Activated CD4-positive, alpha-beta T cell treated with anti-CD3 and anti-CD28 coated beads for 4 hours (primary cell): ENCODE results near the gene AAK1.
"Not testable (repeated sequence)": the region's sequence is repeated elsewhere in the genome, so short reads cannot be mapped to it uniquely, and the experiment has no call there.

Source experiments
- DNase-seq, 2 donors: peaks; one replicate each; pipeline ENCODE4 v3.0.0-alpha.2; 2020

The AAK1 gene

GRCh38 chr2:69567157-69567908, 76.2 kb downstream of the AAK1 start:
- DNase-seq, result no peak

DNA sequence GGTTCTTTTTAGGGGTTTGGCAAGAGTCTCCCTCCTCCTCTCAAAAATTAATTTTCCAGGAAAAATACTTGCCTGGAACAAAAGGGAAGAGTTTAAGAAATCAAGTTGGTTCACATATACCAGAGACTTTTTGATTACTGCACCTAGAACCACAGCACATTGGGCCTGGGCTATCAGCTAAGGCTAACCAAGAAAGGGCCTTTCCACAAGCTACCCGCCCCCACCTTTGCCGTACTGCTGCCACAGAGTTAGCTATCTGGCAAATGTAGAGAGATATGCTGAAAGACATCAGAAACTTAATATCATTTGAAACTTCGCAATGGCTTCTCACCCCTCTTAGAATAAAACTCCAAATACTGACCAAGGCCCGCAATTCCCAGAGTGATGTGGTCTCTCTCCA, 76.9 kb downstream of the AAK1 start:
- no peak for DNase-seq

DNA sequence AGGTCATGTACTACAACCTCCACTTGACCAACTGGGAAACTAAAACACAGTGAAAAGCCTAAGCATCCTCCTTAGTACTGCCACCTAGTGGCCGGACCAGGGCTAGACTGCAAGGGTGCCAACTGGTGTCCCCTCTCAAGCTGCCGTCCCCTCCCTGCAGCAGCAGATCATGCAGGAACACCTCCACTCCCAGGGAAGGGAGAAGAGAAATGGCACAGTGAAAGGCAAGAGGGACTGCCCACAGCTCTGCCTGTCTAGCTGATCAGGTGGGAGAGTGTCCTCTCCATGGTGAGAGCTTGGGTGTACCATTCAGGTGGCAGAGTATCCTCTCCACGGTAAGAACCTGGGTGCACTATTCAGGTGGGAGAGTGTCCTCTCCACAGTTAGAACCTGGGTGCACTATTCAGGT, 78.1 kb downstream of the AAK1 start:
- DNase-seq, result peak; percentile 64 to 73

- DNase-seq, result no peak
Measured at GRCh38 chr2:69564604-69565003, 78.9 kb downstream of the AAK1 start.

GRCh38 chr2:69563021-69563420, 80.5 kb downstream of the AAK1 start:
- DNase-seq, result no peak

- DNase-seq, result no peak
Measured at GRCh38 chr2:69561101-69561500, 82.4 kb downstream of the AAK1 start.

- DNase-seq, result no peak
Measured at GRCh38 chr2:69560147-69560482, 83.4 kb downstream of the AAK1 start.

- DNase-seq, result no peak
Measured at GRCh38 chr2:69559442-69560146, 83.9 kb downstream of the AAK1 start.

GRCh38 chr2:69556008-69556407, 87.5 kb downstream of the AAK1 start:
- no peak for DNase-seq

GRCh38 chr2:69554981-69555380, 88.6 kb downstream of the AAK1 start:
- no peak for DNase-seq

DNA sequence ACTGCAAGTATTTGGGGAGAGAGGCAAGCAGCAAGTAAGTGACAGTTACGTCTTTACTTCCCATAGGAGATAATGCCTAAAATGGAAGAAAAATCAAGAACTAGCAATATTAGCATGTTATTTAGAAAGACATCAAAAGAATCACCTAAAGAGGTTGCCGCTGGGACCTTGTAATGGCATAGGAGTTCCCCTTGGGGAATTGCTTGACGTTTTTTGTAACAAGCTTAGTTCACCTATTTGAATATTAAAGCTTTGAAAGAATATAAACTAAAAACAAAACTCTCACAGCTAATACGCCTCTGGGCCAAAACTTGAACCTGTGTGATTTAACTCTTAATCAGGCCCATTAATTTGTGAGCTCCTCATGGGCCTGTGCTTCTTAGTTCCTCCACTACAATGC, 89.0 kb downstream of the AAK1 start:
- no peak for DNase-seq

DNA sequence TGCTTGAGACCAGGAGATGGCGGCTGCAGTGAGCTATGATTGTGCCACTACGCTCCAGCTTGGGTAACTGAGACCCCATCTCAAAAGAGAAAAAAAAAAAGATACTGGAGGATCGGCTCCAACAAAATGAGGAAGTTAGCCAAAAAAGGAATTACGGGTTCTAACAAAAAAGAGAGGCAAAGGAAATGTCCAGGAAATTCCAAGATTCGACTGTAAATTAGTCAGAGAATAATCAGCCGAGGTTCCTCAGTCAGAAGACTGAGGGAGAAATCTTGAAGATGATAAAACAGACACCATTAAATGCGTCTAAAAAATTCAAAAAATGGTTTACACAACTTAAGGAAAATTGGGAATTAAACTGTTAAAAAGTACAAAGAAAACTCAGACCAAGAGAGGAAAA, 89.5 kb downstream of the AAK1 start:
- no peak for DNase-seq

DNA sequence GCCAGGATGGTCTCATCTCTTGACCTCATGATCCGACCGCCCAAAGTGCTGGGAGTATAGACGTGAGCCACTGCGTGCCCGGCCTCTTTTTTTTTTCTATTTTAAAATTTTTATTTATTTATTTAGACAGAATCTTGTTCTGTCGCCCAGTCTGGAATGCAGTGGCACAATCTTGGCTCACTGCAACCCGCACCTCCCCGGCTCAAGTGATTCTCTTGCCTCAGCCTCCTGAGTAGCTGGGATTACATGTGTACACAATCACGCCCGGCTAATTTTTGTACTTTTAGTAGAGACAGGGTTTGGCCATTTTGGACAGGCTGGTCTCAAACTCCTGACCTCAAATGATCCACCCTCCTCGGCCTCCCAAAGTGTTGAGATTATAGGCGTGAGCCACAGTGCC, 93.0 kb downstream of the AAK1 start:
- DNase-seq, result not testable (repeated sequence)

DNA sequence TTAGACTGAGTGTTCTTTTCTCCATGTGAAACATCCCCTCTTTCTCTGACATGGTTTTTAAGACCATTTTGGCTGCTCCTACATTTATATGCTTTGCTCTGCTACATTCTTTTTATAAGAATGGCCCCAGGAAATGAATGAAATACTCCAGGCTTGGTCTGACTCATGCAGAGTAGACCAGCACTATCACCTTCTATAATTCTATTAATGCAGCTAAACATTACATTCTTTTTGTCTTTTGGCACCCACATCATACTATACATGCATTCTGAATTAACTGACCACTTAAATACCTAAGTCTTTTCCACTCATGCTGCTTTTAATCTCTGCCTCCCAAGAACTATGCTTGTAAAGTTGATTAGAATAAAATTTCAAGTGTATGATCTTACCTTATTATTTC, 94.1 kb downstream of the AAK1 start:
- DNase-seq, result no peak

DNA sequence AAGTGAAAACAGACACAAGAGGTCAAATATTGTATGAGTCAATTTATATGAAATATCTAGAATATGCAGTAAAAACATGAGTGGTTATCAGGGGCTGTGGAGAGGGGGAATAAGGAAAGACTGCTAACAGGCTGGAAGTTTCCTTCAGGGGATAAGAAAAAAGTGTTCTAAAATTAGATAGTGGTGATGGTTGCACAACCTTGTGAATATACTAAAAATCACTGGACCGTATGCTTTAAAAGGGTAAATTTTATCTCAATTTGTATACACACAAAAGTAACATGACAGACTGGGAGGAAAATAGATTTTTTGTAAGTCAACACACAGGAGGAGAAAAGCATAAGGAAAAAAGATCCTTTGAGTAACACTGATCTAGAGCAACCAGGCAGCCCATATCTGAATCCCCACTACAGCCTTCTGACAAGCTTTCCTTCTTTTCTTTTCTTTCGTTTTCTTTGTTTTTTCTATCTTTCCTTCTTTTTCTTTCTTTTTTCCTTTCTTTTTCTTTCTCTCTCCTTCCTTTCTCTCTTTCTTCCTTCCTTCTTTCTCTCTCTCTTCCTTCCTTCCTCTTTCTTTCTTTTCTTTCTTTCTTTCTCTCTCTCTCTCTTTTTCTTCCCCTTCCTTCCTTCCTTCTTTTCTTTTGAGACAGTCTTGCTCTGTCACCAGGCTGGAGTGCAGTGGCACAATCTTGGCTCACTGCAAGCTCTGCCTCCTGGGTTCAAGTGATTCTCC, 95.4 kb downstream of the AAK1 start:
- DNase-seq, result no peak

- DNase-seq, result no peak
Measured at GRCh38 chr2:69546646-69547045, 96.9 kb downstream of the AAK1 start.

DNA sequence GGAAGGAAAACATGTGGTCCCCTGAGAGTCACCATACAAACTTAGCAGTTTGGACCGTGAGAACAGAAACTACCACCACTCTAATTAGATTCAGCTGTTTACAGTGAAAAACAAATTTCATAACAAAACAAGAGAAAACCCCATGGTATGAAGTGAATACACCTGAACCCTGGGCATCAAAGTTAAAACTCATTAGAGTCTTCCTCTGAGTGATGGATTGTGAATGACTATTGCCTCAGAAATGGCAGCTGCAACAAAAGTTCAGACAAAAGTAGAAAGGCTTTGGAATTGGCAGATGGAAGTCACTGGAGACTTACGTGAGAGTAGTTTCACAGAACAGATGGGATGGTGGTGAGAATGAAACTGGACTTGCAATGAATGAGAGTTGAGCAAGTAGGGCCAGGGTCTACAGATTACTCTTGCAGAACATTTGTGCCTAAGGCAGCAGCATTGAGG, 98.0 kb downstream of the AAK1 start:
- DNase-seq, result no peak

- DNase-seq, result no peak
Measured at GRCh38 chr2:69544951-69545350, 98.6 kb downstream of the AAK1 start.

DNA sequence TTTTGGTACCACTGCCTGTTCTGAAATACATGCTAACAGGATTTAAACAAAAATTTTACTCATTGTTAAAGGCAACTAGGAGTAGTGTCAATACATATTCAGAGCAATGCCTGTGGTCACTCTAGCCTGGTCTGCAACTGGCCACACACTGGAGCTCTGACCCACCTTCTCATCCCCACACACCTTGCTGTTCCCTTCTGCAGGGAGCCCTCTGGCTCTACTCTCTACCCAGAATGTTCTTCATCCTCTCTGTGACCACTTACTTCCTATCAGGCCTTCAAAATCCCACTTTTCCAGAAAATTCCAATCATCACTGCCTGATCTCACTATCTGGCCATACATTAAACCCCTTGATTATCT, 104.0 kb downstream of the AAK1 start:
- DNase-seq, result no peak

GRCh38 chr2:69538872-69539548, 104.5 kb downstream of the AAK1 start:
- no peak for DNase-seq

GRCh38 chr2:69538249-69538648, 105.3 kb downstream of the AAK1 start:
- no peak for DNase-seq

- DNase-seq, result no peak
Measured at GRCh38 chr2:69535817-69536241, 107.7 kb downstream of the AAK1 start.

- no peak for DNase-seq
Measured at GRCh38 chr2:69531186-69531585, 112.4 kb downstream of the AAK1 start.
